HS-5 (cell line): ENCODE results near the gene FGFR2.
"Not testable (repeated sequence)": the region's sequence is repeated elsewhere in the genome, so short reads cannot be mapped to it uniquely, and the experiment has no call there.

Experiments used
- DNase-seq: peaks from one replicate; pipeline ENCODE4 v3.0.0-alpha.2; 2012; ENCODE audit warnings: low read depth

FGFR2 gene

GRCh38 chr10:121524157-121524817 is 74.0 kb downstream of the FGFR2 start:
- DNase-seq, result no peak

- no peak for DNase-seq
Measured at GRCh38 chr10:121522831-121523230, 75.4 kb downstream of the FGFR2 start.

DNA sequence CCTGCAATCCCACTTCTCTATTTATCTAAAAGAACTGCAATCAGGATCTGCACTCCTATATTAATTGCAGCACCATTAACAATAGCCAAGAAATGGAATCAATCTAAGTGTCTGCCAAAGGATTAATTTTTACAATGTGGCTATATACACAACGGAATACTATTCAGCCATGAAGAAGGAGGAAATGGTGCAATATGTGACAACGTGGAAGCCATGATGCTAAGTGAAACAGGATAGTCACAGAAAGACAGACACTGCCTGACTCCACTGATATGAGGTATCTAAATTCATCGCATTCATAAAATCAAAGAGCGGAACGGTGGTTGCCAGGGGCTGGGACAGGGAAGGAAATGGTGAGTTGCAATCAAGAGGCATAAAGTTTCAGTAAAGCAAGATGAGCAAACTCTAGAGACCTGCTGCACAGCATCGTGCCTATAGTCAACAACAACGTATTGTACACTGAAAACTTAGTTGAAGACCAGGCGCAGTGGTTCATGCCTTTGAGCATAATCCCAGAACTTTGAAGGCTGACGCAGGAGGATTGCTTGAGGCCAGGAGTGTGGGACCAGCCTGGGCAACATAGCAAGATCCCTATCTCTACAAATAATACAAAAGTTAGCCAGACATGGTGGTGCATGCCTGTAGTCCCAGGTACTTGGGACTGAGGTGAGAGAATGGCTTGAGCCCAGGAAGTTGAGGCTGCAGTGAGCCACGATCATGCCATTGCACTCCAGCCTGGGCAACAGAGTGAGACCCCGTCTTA is 76.3 kb downstream of the FGFR2 start:
- DNase-seq, result no peak

GRCh38 chr10:121520526-121520925 is 77.7 kb downstream of the FGFR2 start:
- DNase-seq, result not testable (repeated sequence)

GRCh38 chr10:121519901-121520493 is 78.2 kb downstream of the FGFR2 start:
- DNase-seq, result no peak

GRCh38 chr10:121519411-121519810 is 78.8 kb downstream of the FGFR2 start:
- DNase-seq, result no peak

GRCh38 chr10:121518333-121518732 is 79.9 kb downstream of the FGFR2 start:
- DNase-seq, result no peak

DNA sequence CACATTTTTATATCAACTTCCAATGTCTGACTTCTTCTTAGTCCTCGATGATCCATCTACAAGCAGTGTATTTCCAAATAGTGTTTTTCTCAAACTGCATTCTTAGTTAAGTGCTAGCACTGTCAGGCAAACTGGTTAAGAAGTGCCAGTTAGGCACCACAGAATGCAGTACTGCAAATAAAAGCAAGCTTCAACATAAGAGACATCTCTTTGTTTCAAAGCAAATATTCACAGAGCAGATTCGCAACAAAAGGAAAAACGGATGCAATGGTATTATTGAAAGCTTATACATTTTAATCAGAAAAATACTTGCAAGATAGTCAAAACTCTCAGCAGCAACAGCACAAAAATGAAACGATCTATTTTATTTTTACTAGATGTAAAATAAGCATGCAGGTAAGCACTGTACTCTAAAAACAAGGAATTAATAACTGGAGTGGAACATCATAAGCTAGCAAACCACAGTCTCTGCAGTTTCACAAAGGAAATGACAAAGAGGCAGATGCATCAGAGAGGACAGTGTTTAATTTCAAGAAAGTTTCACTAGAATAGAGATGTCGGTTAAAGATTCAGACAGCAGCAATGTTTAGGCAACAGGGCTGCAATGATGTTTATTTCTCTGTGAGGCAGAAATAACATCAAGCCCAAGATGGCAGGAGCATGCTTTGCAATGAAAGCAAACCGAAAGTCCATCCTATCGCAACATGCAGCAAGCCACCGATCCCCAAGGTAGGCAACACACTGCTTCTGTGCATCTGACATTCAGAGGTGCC is 82.0 kb downstream of the FGFR2 start:
- DNase-seq, result no peak

- no peak for DNase-seq
Measured at GRCh38 chr10:121514141-121514865, 83.9 kb downstream of the FGFR2 start.

GRCh38 chr10:121511943-121512342 is 86.3 kb downstream of the FGFR2 start:
- DNase-seq, result no peak

DNA sequence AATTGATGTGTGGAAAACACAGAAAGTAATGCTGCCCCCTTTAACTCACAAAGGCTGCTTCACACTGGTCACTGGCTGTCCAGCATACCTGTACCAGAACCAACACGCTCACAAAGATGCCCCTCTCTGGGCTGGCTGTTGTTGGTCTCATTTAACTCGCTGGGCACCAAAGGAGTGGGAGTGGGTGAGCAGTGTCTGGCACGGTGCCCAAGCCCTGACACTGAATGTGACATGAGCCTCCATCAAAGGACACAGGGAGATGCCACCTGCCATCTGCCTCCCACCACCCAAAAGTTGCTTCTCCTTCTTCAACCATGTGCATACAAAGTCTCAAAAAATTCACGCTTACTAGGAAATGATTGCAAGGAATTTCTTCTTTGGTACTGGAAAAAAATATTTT is 86.8 kb downstream of the FGFR2 start:
- DNase-seq, result no peak

GRCh38 chr10:121510201-121510771 is 88.0 kb downstream of the FGFR2 start:
- DNase-seq, result no peak

DNA sequence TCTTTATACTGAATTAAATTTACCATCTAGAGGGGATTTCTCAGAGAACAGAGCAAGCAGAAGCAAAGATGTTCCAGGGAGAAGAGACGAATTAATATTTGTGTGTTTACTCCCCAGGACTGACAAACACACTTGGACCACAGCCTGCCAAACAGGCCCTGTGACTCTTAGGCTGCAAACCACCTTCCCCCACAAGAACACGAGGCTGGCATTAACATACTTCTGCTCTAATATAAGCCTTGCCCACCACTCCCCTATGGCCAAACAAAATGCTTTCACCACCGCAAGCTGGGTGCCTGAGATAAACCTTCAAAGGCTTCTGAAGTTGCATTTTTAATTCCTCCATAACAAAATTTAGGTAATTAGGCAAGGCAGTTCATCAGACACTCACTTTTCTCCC is 88.4 kb downstream of the FGFR2 start:
- DNase-seq, result no peak

- no peak for DNase-seq
Measured at GRCh38 chr10:121509112-121509511, 89.1 kb downstream of the FGFR2 start.

GRCh38 chr10:121503587-121504051 is 94.6 kb downstream of the FGFR2 start:
- DNase-seq, result no peak

DNA sequence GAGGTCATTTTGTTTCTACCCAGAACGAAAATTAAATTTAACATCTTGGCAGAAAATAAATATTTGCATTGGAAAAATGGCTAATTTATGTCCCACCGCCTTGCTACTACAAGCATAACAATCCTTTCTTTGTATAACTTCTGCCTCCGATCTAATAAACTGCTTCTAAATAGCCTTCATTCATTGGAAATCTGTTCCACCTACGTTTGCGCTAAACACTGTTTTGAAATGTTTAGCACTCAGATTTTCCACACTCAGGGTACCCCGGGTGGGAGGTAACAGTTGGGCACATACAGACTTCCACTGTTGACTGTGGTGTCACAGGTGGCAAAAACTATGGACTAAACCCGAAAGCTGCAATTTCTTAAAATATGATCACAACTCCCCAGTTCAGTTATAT is 96.4 kb downstream of the FGFR2 start:
- no peak for DNase-seq

DNA sequence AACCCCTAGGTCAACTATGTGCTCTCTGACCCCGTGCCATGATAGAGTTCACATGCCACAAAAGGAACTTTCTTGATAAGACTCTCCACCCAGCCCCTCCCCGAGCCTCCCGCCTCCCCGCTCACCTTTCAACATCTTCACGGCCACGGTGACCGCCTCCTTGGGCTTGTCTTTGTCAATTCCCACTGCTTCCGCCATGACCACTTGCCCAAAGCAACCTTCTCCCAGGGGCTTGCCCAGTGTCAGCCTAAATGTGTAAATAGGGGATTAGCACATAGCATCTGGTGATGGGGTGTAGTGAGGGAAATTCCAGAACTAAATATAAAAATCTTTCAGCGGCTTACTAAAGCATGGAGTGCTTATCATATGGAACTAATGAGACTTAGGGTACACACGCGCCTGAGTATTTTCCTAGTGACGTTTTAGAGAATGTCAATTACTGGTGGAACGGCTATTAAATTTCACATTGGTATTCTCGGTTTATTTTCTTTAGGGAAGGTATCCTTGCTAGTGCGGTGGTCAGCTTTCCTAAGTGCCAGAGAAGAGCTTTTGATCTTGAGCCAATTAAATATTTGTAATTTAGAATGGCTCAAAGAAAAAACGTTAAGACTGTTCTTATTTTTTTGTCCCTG is 97.4 kb downstream of the FGFR2 start:
- DNase-seq, result no peak

DNA sequence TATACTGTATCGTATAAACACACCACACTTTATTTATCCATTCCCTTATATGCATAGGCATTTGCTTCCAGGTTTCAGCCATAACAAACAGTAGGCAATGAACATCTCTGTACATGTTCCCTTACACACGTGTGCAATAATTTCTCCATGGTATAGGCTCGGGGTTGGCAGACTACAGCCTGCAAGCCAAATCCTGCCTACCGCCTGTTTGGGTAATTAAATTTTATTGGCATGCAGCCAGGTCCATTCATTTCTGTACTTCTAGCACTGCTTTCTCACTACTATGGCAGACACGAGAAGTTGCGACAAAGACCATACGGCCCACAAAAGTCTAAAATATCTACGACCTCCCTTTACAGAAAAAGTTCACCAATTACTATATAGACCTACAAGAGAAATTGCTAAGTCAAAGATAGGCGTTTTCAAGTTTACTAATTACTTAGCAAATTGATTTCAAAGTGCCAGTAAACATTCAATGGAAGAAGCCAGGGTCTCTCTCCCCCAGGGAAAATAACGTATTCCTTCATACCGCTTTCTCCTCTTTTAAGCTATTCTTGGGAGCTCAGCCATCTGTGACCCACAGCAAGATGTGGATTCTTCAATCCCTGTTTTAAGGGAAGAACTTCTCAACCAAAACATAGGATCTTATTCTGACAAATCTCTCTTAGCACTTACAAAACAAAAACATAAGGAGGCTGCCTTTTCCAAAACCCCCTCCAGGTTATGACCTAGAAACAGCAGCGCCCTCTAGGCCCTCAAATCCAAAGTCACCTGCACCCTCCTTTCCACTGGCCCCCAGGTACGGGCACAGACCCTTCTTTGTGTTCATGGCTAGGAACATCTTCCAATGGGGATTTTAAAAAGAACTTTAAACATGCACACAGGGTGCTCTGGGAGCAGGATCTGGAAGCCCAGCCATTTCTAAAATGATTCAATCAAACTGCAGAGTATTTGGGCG is 100.5 kb downstream of the FGFR2 start:
- DNase-seq, result no peak

DNA sequence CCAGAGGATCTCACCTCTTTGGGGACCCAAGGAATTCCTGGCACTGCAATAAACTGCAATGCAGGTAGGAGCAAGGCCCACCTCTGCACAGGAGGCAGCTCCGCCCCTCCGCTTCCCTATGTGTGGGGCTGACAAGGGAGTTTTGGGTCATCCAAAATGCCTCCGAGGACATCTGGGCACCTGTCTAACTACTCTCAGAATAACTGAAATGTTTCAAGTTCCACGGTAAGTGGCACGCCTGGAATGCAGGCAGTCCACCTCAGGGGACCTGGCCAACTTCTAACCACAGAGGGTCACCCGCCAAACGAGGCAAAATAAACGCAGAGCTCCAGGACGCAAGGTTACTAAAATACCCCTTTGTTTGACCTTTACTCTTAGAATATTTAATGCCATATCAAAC is 102.5 kb downstream of the FGFR2 start:
- no peak for DNase-seq

GRCh38 chr10:121494296-121494695 is 103.9 kb downstream of the FGFR2 start:
- no peak for DNase-seq
